NOMO-1 treated with DMSO at 0.1 percent for 48 hours (cell line): ENCODE results near the gene OR10H4.
"Not testable (repeated sequence)": the region's sequence is repeated elsewhere in the genome, so short reads cannot be mapped to it uniquely, and the experiment has no call there.

Experiments
- DNase-seq: peaks from one replicate; lab custom pipeline; 2025; ENCODE audit not compliant: unreplicated experiment; lab: John Stamatoyannopoulos, UW

The OR10H4 gene, protein sequence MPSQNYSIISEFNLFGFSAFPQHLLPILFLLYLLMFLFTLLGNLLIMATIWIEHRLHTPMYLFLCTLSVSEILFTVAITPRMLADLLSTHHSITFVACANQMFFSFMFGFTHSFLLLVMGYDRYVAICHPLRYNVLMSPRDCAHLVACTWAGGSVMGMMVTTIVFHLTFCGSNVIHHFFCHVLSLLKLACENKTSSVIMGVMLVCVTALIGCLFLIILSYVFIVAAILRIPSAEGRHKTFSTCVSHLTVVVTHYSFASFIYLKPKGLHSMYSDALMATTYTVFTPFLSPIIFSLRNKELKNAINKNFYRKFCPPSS

DNA sequence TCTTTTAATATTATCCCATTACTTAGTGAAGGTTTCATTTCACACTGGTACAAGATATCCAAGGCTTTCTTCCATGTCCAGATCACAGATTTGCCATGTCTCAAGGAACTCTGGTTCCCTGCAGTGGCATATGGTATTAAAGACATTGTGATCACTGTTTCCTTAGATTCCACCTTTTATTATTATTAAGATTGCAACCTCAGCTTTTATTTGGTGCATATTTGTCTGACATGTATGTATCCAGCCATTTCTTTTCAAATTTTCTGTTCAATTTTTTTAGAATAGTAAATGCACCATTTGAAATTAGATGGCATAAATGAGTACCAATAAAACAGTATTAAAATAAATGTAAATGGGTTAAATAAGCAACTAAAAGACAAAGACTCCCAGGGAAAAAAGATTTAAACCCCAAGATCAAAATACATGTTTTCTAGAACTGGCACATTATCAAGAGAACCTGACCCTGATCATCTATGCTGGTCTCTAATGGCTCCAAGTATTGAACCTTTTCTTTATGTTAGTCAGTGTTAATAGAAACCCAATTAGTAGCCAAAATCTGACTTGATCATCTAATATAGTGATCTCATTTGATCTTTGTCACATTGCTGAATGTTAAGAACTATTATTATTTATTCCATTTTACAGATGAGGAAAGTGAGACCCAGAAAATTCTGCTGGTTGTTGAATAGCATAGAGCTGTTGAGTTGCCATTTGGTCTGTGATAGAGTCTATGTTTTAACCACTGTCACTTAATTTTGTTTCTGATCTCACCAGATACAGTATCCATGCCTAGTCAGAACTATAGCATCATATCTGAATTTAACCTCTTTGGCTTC, at the start of gene OR10H4:
Gene OR10H4 (plus strand): TSS at position 786 of the 836 bp plus-strand sequence. CDS start 0 bp downstream, at position 786.
- DNase-seq: no peak

DNA sequence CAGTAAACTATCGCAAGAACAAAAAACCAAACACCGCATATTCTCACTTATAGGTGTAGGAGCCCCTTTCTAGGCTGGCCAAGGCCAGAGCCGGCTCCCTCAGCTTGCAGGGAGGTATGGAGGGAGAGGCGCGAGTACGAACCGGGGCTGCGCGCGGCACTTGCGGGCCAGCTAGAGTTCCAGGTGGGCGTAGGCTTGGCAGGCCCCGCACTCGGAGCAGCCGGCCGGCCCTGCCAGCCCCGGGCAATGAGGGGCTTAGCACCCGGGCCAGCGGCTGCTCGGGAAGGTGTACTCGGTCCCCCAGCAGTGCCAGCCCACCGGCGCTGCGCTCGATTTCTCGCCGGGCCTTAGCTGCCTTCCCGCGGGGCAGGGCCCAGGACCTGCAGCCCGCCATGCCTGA, 49.2 kb upstream of the OR10H4 start:
- DNase-seq: not testable (repeated sequence)

DNA sequence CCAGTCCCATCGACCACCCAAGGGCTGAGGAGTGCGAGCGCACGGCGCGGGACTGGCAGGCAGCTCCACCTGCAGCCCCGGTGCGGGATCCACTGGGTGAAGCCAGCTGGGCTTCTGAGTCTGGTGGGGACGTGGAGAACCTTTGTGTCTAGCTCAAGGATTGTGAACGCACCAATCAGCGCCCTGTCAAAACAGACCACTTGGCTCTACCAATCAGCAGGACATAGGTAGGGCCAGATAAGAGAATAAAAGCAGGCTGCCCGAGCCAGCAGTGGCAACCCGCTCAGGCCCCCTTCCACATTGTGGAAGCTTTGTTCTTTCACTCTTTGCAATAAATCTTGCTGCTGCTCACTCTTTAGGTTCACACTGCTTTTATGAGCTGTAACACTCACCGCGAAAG, 48.8 kb upstream of the OR10H4 start:
- DNase-seq: not testable (repeated sequence)

DNA sequence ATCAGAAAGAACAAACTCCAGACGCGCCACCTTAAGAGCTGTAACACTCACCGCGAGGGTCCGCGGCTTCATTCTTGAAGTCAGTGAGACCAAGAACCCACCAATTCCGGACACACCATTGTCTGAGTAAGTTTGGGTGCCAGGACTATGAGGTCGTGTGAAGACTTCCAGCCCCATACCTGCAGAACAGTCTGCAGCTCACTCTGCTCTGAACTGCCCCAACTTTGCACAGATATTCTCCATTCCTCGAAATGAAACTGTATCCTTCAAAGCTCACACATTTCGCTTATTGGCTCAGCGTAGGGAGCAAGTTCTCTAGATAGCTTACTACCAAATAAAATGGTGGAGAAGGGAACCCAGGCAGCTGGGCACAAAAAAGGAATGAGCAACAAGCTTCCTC, 48.3 kb upstream of the OR10H4 start:
- no peak for DNase-seq

DNA sequence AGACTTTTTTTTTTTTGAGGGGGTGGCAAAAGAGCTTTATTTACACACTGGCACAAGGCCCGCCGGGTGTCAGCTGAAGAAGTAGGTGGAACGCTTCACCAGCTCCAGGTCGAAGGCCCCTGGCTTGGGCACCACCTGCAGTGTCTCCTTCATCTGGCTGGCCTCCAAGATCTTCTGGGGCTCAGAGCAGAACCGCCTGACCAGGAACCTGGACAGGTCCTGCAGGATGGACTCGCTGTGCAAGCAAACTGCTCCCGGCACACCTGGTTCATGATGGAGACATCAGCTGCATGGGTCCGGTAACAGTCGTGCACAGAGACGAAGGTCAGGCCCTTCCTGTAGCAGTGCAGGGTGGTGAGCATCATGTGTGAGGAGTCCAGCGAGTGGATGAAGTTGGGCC, 46.6 kb upstream of the OR10H4 start:
- DNase-seq: no peak

DNA sequence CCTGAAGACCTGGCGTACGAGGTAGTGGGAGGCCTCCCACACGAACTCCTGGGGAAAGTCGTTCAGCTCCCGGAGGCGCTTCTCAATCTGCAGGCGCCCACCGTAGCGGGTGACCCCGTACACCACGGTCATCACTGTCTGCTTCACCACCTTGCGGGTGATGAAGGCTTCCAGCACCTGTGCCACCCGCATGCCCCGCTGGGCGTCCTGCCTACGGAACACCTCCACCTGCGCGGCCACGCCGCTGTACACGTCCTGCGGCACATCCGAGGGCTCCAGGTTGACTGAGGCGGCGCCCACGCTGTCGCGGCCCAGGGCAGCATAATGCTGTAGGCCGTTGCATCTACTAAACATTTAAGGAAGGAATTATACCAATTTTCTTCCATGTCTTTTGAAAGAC, 45.9 kb upstream of the OR10H4 start:
- not testable (repeated sequence) for DNase-seq

DNA sequence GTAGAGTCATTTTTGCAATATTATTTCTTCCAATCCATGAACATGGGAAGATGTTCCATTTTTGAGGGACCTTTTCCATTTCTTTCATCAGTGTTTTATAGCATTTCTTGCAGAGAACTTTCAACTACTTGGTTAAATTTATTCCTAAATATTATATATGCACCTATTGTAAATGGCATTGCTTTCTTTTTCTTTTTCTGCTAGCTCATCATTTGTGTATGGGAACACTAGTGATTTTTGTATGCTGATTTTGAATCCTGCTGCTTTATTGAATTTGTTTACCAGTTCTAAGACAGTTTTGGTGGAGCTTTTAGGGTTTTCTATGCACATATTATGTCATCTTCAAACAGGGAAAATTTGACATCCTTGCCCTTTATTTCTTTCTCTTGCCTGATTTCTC, 43.8 kb upstream of the OR10H4 start:
- no peak for DNase-seq

DNA sequence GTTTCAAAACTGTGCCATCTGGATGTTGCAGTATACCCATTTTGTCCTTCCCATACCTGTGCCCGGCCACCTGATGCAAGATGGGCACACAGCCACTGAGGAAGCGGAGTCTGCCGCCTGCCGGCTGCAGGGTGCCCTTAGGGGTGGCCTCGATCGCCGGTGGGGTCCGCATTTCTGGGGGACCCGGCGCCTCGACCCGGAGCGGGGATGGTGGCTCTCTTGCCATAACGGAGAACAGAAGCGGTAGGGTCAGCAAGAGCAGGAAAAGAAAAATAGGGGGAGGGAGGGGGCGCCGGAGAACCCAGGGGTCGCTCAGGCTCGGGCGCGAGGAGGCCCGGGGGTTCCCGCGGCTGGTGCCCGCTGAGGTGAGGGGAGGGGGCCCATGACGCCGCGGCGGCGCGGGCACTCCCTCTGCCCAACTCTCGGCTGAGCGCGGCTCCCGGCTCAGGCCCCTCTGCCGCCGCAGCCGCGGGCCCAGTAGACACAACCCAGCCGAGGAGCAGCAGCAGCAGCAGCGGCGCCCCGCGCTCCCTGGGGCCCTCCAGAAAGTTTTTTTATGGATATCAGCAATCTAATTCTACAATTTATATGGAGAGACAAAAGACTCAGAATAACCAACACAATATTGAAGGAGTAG, 37.1 kb upstream of the OR10H4 start:
- DNase-seq: no peak

DNA sequence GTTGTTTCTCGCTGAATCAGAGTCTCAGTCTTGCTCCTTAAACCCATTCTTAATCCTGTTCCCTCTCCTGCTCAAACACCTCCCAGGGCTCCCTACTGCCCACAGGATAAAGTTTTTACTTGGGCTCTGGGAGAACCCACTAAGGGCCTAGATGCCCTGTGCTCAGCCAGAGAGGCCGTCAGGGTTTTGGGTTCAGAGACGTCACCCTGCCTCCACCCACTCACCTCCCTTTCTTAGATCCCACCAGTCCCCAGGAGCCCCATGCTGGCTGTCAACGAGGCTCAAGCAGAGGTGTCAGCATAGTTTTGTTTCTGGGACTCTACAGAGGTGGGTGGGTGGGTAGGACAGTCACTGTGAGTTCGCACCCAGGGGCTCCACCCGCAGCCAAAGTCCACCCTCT, 35.4 kb upstream of the OR10H4 start:
- no peak for DNase-seq

DNA sequence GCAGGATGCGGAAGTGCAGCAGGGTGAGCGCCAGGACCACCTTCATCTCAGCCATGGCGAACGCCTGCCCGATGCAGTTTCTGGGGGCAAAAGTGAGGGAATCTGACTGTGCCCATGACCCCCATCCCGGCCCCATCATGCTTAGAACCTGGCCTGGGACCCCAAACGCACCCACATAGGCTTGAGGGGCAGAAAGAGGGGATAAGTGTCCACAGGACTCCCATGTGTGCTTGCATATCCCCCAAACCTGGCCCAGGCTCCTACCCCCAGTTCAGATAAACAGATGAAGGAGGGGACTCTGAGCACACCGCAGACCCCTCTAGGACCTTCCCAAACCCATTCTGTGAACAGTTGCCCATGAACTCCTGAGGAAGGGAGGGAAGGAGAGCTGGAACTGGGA, 35.0 kb upstream of the OR10H4 start:
- no peak for DNase-seq

DNA sequence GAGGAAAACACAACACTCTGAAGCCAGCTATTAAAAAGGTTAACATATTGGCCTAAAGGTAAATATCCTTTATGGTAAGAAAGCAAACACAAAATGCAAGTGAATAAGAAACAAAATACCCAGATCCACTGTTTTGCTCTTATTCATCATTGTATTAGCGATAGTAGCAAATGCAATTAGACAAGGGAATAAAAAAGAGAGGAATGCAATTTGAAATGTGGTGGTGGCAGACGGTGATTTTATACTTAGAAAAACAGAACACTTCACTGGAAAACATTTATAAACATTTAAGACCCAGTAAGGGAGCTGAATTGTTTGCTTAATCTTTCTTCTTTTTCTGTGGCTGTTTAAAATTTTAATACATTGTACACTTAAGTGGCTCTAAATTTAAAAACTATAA, 33.7 kb upstream of the OR10H4 start:
- DNase-seq: no peak

DNA sequence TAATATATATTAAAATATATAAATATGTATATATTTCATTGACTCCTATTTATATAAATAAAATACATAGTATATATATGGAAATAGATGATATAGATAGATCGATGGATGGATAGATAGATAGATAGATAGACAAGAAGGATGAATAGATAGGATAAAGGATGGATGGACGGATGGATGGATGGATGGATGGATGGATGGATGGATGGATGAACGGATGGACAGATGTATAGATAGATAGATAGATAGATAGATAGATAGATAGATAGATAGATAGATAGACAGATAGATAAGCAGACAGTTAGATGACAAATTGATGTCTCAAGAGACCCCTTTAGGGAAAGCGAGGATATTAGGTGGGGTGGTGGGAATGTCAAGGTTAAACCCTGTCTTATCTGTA, 29.6 kb upstream of the OR10H4 start:
- no peak for DNase-seq

DNA sequence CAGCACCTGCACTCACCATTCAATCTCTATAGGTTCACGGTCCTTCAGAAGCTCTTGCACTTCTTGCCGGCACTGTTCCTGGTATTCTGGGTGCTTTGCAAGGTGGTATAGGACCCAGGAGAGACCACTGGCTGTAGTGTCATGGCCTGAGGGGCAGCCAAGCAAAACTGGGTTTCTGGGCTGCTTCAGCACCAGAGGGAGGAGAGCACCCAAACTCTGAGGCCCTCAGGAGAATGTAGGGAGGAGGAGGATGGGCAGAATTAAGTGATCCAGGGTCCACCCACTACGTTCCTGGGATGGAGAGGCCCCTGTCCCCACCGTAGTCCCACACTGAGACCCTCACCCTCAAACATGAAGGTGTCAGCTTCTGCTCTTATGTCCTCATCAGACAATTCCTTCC, 26.8 kb upstream of the OR10H4 start:
- no peak for DNase-seq

DNA sequence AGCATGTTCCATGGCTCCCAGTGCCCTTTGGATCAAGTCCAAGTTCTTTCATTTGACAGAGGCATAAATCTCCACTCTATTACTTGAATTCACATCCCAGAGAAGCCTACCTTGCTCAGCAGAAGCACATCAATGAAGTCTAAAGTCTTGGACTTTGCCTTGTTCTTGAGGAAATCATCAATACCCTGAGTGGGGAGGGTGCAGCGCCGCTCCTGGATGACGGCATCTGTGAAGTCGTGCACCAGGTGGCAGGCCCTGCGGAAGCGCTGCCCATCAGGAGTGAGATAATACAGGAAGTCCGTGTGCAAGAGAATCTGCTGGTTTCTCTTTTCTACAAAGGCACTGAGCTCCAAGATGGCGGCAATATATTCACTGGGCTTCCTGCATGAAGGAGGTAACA, 25.1 kb upstream of the OR10H4 start:
- no peak for DNase-seq

DNA sequence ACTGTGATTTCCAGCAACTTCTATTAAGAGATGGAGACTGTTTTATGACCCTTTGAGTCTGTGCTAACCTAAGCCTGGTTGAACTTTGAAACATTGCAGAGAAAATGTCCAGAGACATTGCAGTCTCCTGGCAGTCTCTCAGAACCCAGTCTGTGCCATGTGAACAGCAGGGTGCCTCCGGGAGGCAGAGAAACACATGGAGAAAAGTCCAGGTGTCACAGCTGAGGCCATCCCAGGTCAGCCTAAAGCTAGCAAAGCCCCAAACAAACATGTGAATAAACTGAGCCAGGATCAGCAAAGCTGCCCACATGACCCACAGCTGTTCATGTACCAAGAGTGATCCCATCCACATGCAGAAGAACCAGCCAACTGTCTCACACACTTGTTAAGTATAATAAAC, 22.3 kb upstream of the OR10H4 start:
- no peak for DNase-seq

DNA sequence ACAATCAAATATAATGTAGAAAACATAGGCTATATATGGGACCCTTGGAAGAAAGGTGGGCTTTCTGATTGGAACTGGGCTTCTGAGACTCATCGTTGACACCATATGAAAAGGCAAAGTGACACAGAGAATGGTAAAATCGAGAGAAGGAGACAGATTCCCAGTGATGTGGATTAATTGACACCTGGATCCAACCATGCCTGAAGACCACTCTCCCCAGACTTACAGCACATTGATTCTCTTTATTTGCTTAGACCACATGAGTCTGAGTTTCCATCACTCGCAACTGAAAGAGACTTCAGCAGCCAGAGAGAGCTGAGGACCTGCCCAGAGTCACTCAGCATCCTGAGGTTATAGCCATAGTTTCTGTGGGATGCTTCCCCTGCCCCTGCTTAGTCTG, 20.5 kb upstream of the OR10H4 start:
- no peak for DNase-seq

DNA sequence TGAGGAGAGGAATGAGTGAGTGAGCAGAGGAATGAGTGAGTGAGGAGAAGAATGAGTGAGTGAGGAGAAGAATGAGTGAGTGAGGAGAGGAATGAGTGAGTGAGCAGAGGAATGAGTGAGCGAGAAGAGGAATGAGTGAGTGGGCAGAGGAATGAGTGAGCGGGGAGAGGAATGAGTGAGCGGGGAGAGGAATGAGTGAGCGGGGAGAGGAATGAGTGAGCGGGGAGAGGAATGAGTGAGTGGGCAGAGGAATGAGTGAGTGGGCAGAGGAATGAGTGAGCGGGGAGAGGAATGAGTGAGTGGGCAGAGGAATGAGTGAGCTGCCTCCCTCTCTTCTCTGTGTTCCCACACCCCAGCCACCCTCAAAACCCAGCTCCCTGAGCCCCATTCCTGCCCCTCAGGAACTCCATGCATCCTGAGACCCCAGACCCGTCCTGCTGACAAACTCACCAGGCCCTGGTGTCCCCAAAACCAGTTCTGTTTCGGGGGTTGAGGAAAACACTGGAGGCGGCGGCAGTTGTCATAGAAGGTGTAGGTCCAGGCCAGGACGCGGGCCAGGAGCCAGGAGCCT, 15.0 kb upstream of the OR10H4 start:
- DNase-seq: not testable (repeated sequence)

DNA sequence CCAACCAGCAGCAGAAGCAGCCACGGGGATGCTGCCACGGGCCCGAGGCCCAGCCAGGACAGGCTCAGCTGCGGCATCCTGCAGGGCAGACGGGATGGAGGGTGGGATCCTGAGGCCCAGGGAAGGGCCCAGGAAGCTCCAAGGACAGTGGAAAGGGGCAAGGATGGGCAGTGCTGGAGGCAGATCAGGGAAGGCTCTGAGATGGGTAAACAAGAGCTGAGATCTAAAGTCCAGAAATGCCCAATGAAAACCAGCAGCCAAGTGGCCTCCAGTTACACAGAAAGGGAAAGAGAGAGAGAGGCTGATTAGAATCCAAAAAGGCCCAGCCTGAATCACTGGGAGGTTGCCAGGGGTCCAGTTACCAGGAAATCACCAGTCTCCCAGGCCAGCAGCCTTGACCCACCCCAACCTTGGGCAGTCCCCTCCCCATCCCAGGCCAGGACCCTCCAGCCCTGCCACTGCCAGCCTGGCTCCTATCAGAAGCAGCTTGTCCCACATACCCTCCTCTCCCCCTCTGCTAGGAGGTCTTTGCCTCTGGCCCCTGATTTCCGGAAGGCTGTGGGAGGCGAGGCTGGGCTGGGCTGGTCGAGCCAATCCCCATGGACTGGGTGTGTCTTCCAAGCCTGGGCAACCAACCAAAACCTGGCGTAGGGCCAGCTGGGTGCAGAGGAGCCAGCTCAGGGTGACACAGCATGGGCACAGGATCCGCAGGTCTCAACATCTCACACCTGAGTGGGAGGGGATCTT, 14.3 kb upstream of the OR10H4 start, which contains the start of gene CYP4F11:
Gene CYP4F11 (minus strand): TSS at position 198 of the 747 bp plus-strand sequence. CDS start 121 bp downstream, at position 77.
- DNase-seq: no peak

DNA sequence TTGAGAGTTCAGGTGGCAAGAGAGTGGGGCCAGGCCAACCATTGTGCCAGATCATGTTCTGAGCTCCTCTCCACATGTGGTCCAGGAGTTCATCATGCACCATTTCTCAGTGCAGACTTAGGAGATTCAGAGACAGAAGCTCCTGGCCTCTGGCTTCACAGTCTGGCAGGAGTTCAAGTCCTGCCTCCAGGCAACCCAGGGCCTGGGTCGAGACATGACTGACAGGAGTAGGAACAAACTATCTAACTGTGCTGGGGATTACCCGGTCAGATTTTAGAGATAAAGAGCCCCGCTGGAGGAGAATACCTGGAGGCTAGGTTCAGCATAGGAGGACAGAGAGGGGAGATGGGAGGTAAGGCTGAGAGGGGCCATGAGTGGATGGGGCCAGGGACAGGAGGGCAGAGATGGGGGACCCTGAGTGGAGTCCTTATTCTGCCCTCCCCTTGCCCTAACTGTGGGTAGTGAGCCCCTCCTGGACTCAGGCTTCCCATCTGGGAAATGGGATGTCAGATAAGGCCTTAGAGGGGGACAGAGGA, 13.6 kb upstream of the OR10H4 start:
- DNase-seq: no peak

DNA sequence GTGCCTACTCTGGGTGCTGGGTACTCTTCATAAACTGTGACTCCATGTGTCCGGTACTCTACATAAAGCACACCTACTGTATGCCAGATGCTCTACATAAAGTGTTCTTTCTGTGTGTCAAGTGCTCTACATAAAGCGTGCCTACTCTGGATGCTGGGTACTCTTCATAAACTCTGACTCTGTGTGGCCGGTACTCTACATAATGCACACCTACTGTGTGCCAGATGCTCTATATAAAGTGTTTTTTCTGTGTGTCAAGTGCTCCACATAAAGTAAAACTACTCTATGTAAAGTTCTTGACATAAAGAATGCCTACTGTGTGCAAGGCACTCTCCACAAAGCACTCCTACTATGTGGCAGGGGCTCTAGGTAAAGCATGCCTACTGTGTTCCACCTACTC, 12.6 kb upstream of the OR10H4 start:
- DNase-seq: no peak

DNA sequence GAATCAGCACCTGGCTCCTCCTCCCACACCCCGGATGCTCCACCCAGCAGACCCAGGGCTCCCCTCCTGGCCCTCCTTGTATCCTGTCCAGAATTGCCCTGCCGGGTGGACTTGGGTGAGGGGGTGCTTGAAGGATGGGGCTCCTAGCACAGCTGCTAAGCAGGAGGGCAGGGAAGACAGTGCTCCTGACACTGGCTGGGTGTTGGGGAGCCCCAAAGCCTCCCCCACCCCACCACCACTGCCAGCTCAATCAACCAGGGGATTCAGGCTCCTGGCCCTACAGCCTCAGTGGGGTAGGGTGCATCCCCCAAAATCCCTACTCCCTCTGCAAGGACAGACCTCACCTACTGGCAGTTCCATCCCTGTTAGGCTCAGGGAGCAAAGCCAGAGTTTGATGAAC, 11.9 kb upstream of the OR10H4 start:
- DNase-seq: no peak
